Suprapubic skin (tissue), 4 donors: ENCODE data around the gene TBC1D16. TPM values are rescaled to one million over a fixed set of nuclear protein-coding genes. Genes with fewer than 3 reads are reported as not detected.
A peak's percentile ranks its signal among the peaks of the same experiment; 100 is the strongest.

Experiments
- DNase-seq, 2 donors: peaks; one replicate each; pipeline ENCODE4 v3.0.0-alpha.2; 2019; ENCODE audit warnings: low spot score in 2 of 2
- H3K27ac ChIP-seq: fragments of 200-600 bp; sonication (generic); one replicate; pipeline ENCODE4 v1.5.1; 2019
- H3K27me3 ChIP-seq: fragments of 200-600 bp; sonication (generic); one replicate; pipeline ENCODE4 v1.5.1; 2019
- H3K36me3 ChIP-seq: fragments of 200-600 bp; sonication (generic); one replicate; pipeline ENCODE4 v1.5.1; 2019
- H3K4me1 ChIP-seq: fragments of 200-600 bp; sonication (generic); one replicate; pipeline ENCODE4 v1.5.1; 2019
- H3K4me3 ChIP-seq: fragments of 200-600 bp; sonication (generic); one replicate; pipeline ENCODE4 v1.5.1; 2019; ENCODE audit warnings: mild to moderate bottlenecking
- H3K9me3 ChIP-seq: fragments of 200-600 bp; sonication (generic); one replicate; pipeline ENCODE4 v1.5.1; 2019
- EP300 ChIP-seq: sonication (generic); formaldehyde crosslinking; IDR thresholded peaks from one replicate; pipeline ENCODE4 v1.6.1; 2017; ENCODE audit warnings: antibody characterized with exemption
- POLR2A ChIP-seq, 2 donors: fragments of 450-650 bp; IDR thresholded peaks; one replicate each; pipeline ENCODE4 v1.6.1; 2017; ENCODE audit warnings: antibody characterized with exemption in 2 of 2, mild to moderate bottlenecking in 2 of 2, moderate library complexity in 2 of 2
- POLR2AphosphoS5 ChIP-seq, 3 donors: sonication (generic); formaldehyde crosslinking; IDR thresholded peaks; one replicate each; pipeline ENCODE4 v1.6.1; 2017; ENCODE audit warnings: antibody characterized with exemption in 3 of 3
- WGBS: methylation state at CpG from one replicate; pipeline ENCODE4 v1.1.5; 2018; 5-methylcytosine and 5-hydroxymethylcytosine counted together
- total RNA-seq, 4 donors: library from RNA; depleted of rRNA; stranded (reverse); fragments of >200 nt; gene quantifications; one replicate each; pipeline ENCODE4 v1.1.0, GENCODE V29; 2016
- TF ChIP-seq, protein P1 (sequence below), 2 donors: fragments of 200-600 bp in 1 of 2; fragments of 450-650 bp in 1 of 2; sonication (generic) in 1 of 2; IDR thresholded peaks; one replicate each; pipeline ENCODE4 v1.5.1; 2016 to 2019; ENCODE audit warnings: antibody characterized with exemption in 2 of 2, mild to moderate bottlenecking in 1 of 2, moderate library complexity in 1 of 2

The TBC1D16 gene
- total RNA-seq, 4 donors from 2014 or later = 18.6 to 33.6 (median 22.7) TPM

GRCh38 chr17:80045703-80046102, 10.0 kb upstream of the TBC1D16 start:
- Histone ChIP-seq H3K27me3 (no peaks in the 10 kb centered on the region), H3K36me3 (peaks cover 3% of the 10 kb centered on the region), H3K27ac (no peak overlapping the region), H3K9me3 (no peaks in the 10 kb centered on the region), H3K4me3 (no peak overlapping the region), H3K4me1 (no peaks in the 10 kb centered on the region)
- TF ChIP-seq POLR2AphosphoS5 (IDR thresholded peaks at IDR 0.05) (no peak), POLR2A (IDR thresholded peaks at IDR 0.05) (no peak), EP300 (no peak)
- TF ChIP-seq, protein P1, sequence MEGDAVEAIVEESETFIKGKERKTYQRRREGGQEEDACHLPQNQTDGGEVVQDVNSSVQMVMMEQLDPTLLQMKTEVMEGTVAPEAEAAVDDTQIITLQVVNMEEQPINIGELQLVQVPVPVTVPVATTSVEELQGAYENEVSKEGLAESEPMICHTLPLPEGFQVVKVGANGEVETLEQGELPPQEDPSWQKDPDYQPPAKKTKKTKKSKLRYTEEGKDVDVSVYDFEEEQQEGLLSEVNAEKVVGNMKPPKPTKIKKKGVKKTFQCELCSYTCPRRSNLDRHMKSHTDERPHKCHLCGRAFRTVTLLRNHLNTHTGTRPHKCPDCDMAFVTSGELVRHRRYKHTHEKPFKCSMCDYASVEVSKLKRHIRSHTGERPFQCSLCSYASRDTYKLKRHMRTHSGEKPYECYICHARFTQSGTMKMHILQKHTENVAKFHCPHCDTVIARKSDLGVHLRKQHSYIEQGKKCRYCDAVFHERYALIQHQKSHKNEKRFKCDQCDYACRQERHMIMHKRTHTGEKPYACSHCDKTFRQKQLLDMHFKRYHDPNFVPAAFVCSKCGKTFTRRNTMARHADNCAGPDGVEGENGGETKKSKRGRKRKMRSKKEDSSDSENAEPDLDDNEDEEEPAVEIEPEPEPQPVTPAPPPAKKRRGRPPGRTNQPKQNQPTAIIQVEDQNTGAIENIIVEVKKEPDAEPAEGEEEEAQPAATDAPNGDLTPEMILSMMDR (IDR thresholded peaks at IDR 0.05) = no peak
- WGBS = 63% methylated on average over 4 of the region's 4 CpGs
- no peak for DNase-seq

GRCh38 chr17:80043963-80044362, 8.3 kb upstream of the TBC1D16 start:
- WGBS = 95% methylated on average over 6 of the region's 6 CpGs

DNA sequence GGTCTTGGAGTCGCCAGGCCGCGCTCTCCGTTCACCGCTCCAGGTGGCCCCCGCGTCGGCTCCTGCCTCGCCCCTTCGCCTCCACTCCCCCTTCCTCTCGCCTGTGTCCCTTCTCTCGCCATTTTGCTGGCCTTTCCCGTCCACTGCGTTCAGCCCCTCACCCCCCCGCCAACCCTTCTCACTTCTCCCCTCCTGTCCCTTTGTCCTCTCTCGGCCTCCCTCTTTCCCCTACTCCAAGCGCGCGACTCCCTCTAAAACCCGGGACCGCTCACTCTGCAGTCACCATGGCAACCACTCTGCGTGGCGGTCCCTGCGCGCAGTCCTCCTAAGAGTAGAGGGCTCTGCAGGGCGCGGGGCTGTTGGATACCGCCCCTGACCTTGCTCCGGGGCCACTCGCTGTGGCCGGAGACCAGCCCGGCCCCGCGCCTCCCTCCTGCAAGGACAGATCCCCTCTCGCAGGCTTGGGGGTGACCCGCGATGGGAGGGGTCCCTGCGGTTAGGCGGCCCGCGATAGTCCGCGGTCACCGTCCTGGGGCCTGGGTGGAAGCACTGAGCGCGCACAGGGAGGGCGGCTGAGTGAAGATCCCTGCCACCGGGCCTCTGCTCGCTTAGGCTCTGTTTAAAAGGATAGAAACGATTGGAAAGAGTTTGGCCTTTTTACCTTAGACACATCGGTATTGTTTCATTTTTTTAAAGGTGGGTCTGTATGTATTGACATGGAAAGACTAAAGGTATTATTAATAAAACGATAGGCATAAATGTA, 1.2 kb upstream of the TBC1D16 start:
- no peaks in the 10 kb centered on the region for H3K27me3 ChIP-seq
- TF ChIP-seq EP300 (no peak), POLR2AphosphoS5 (IDR thresholded peaks at IDR 0.05) (no peak), POLR2A (IDR thresholded peaks at IDR 0.05) (no peak)
- TF ChIP-seq, protein P1 (IDR thresholded peaks at IDR 0.05) = no peak
- peak in 1 of 2 donors; percentile 80 for DNase-seq
- peak overlapping the region; percentile 67 for H3K4me3 ChIP-seq
- H3K4me1 ChIP-seq = peaks cover 30% of the 10 kb centered on the region
- WGBS = 1% methylated on average over 45 of the region's 52 CpGs
- H3K27ac ChIP-seq = peak overlapping the region; percentile 85
- no peaks in the 10 kb centered on the region for H3K36me3 ChIP-seq
- H3K9me3 ChIP-seq = no peaks in the 10 kb centered on the region

More at GRCh38 chr17:80043963-80044362, 8.3 kb upstream of the TBC1D16 start:
- Histone ChIP-seq H3K27me3 (no peaks in the 10 kb centered on the region), H3K27ac (no peak overlapping the region), H3K36me3 (no peaks in the 10 kb centered on the region), H3K4me1 (no peaks in the 10 kb centered on the region), H3K4me3 (no peak overlapping the region), H3K9me3 (no peaks in the 10 kb centered on the region)
- no peak for TF ChIP-seq POLR2A (IDR thresholded peaks at IDR 0.05)
- no peak for TF ChIP-seq EP300
- TF ChIP-seq, protein P1 (IDR thresholded peaks at IDR 0.05) = no peak
- TF ChIP-seq POLR2AphosphoS5 (IDR thresholded peaks at IDR 0.05) = no peak
- DNase-seq = no peak

- DNase-seq = peak; percentile 91 to 92
- TF ChIP-seq, protein P1 (IDR thresholded peaks at IDR 0.05) = no peak
- peak in 1 of 3 donors; percentile 57 for TF ChIP-seq POLR2AphosphoS5 (IDR thresholded peaks at IDR 0.05)
- Histone ChIP-seq H3K4me1 (peaks cover 38% of the 10 kb centered on the region), H3K36me3 (no peaks in the 10 kb centered on the region), H3K9me3 (no peaks in the 10 kb centered on the region), H3K4me3 (peak within 1 kb of the TSS; percentile 67), H3K27ac (peak within 1 kb of the TSS; percentile 85), H3K27me3 (no peaks in the 10 kb centered on the region)
- under 1% methylated on average over 36 of the region's 89 CpGs for WGBS
Observed at GRCh38 chr17:80035937-80036714, 454 bp upstream of the TBC1D16 start, which contains the start of gene CCDC40. Gene CCDC40 (plus strand): TSS chr17:80036642. CDS start chr17:80036663, 21 bp downstream.
